ENCODE measurements around the gene FGF3.

The FGF3 gene

DNA sequence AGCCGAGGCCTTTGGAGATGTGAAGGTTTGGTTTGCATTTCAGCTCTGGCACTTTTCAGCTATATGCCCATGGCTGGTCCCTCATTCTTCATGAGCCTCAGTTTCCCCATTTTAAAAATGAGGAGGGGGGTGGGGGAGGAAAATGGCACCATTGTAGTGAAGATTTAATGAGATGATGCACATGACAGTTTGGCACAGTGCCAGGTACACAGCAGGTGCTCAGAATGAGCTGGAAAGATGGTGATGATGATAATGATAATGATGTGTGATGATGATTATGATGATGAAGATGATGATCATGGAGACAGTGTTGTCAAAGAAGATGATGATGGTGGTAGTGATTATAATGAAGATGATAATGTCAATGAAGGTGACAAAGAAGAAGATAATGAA is 24.3 kb upstream of the FGF3 start:
- DNase-seq (ENCODE audit: low read depth), result no peak

DNA sequence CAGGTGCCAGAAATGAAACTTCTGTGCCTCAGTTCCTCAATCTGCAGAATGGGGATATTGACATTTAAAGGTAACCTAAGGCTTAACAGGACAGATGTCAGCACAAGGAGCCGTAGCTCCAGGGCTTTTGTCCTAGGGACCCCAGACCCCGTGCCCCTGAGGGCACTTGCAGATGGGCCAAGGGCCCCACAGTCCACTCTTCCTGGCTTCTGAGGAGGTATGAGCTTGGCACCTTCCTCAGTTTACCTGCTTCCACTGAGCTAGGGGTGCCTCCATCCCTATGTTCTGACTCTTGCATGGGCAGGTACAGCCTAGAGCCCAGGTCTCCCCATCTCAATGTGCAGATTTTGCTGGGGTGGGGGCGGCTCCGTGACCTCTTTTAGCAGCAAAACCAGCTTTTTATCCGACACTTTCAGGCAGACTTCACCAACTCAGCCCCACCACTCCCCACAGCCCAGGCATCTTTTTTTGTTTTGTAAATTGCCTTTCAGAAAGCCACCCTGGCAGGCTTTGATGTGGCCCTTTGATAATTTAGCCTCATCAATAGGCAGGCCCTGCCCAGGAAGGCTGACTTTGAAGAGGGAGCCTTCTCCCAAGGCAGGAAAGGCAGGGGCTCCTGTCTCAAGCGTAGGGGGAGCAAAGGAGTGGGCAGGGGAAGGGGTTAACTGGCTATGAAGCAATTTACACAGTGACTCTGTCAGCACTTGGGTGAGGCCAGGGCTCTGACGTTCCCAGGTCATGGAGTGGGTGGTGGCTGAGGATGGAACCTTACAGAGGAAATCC is 23.7 kb upstream of the FGF3 start:
- DNase-seq (ENCODE audit: low read depth), result no peak

DNA sequence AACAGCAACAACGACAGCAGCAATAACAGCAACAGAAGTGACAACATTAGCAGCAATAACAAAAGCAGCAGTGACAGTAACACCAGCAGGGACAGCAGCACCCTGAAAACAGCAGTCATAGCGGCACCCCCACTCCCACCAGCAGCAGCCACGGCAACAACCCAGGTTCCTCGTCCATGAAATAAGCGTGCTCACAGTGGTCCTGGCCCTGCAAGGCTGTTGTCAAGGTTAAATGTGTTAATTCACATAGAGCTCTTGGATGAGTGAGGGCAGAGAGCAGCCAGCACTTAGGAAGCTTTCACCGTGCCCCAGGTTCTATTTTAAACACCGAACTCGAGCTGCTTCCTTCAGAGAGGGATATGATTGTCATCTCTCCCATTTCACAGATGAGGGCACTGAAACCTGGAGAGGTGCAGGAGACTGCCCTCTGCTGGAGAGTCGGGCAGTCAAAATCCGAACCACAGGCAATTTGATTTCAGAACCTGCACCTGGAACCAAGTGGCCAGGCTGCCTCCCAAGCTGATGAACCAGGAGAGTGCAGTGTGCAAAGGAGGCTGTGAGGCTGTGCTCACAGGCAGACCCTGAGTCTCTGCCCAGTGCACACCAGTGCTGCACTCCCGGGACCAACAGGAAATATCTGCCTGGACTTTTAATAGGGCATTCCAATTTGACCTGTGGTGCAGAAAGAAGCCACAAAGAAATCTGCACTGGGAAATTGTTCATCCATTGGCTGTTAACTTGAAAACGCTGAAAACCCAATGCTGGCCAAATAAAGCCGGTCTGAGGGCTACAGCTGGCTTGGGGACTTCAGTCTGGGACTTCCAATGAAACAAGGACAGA is 22.9 kb upstream of the FGF3 start:
- DNase-seq (ENCODE audit: low read depth), result no peak

DNA sequence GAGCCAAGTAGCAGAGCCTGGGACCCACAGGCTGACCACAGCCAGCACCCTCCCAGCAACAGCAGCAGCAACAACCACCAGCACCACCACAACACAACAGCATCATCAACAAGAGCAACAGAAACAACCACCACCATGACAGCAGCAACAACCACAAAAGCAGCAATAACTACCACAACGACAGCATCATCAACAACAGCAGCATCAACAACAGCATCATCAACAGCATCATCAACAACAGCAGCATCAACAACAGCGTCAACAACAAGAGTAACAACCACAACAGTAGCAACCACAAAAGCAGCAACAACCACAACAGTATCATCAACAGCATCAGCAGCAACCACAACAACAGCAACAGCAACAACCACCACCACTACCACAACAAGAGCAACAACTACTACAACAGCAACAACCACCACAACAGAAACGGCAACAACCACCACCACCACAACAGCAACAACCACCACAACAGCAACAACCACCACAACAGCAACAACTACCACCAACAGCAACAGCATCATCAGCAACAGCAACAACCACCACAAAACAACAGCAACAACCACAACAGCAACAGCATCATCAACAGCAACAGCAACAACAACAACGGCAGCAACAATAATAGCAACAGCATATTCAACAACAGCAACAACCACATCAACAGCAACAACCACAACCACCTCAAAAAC is 22.1 kb upstream of the FGF3 start:
- no peak for DNase-seq (ENCODE audit: low read depth)

DNA sequence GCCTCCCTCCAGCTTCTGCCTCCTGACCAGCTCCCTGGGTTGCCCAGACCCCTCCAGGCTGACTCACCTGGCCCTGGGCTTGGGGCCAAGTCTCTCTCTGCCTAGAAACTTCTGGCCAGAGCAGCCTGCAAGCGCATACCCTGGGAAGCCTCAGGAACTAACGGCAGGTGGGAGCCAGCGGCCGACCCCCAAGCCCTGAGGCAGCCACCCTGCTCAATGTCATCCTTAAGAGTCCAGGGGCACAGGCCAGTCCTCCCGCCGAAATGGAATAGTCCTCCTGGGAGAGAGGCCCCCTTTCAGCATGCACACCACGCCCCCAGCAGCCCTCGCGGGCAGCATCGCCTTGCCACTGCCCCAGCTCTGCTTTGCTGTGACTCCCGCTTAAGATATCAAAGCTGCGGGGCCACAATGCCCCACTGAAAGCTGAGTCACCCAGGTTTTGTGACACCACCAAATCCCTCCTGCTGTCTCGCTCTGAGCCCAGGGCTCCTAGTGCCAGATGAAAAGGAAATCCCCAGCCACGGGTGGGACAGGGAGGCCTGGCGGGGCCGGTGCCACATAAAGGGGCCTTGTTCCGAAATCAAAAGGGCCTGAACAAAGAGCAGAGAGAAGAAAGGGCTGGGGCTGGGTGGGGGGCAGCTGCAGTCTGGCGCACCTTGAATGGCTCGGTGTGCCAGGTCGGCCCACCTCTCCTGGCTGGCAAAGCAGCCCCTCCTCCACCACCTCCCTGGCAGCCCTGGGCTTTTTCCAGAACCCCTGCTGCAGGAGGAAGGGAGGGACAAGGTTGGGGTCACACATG is 21.4 kb upstream of the FGF3 start:
- DNase-seq (ENCODE audit: low read depth), result no peak

DNA sequence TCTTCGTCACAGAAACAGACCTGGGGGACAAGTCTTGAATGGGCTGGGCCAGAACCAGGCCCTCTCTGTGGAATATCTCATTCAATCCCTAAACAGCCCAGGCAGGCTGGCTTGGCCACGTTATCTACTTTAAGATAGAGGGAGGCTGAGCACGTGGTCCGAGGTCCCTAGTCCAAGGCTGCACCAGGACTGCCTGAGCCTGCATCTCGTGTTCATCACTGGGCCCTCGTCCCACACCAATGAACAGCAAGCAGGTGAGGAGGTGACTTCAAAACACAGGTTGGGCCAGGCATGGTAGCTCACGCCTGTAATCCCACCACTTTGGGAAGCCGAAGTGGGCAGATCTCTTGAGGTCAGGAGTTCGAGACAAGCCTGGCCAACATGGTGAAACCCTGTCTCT is 20.3 kb upstream of the FGF3 start:
- no peak for DNase-seq (ENCODE audit: low read depth)

DNA sequence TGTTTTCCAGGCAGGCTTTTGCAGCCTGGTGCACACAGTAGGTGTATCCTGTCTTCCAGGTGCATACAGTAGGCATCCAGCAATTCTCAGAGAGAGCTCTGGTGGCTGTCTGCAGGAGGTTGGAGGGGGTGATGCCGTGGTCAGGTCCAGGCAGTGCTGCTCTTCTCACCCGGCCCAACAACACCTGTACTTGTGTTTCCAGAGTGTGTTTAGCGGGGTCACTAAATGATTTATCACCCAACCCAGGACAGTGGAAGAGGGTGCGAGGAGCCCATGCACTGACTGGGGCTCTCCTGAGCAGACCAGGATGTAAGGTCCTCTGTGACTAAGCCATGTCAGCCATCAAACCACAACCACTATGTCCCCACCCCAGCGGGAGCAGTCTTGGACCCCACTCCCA is 18.6 kb upstream of the FGF3 start:
- no peak for DNase-seq (ENCODE audit: low read depth)

DNA sequence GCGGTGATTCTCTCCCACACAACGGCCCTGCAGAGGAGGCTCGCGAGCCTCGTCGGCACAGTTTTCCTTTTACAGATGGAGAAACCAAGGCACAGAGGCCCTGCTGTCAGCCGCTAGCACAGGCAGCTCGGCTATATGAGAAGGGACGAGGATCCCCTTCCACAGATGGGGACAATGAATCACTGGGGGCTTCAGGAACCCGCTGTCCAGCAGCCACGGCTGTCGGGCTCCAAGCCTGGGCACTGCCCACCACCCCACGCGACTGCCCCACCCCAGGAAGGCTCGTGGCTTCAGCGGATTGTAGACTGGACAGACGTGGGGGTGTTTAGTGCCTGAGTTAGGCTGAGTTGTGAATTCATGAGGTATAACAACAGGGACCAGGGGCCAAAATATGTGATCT is 17.2 kb upstream of the FGF3 start:
- DNase-seq (ENCODE audit: low read depth), result no peak

DNA sequence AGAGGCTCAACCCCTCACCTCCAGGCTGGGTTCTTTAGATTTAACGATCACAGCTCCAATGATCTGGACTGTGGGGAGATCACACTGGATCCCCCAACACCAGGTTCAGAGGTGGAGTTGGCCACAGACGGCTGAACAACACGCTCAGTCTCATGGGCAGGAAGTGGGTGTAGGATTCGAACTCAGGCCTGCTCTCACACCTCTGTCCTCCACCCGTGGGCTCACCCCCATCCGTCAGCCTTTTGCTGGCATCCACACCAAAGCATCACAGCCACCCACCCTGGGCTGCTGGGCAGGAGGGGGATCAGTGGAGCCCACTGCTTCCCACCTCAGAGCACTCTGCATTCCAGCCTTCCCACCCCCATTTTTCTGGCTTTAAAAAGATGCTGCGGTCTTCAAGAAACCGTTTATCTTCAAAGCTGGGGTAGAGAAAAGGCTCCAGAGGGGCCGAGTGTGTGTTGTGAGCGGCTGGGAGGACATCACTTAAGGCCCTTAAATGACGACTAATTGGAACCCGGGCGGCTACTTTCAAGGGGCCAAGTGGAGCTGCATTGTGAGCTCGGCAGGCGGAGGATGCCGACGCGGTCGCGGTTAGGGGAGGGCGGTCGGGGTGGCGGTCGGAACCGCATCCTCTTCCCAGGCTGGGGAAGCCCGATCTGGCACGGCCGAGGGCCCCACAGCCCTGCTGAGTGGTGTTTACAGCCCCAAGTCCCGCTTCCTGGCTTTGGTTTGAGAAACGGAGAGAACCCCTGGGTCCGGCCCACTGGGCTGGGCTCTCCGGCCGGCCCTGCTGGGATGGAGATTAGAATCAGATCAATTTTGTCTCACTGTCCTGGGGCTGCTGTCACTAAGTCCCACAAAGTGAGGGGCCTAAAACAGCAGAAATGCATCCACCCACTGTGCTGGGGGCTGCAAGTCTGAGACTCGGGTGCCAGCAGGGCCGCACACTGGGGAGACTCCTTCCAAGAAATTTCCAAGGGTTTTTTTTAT is 15.9 kb upstream of the FGF3 start:
- no peak for DNase-seq (ENCODE audit: low read depth)

DNA sequence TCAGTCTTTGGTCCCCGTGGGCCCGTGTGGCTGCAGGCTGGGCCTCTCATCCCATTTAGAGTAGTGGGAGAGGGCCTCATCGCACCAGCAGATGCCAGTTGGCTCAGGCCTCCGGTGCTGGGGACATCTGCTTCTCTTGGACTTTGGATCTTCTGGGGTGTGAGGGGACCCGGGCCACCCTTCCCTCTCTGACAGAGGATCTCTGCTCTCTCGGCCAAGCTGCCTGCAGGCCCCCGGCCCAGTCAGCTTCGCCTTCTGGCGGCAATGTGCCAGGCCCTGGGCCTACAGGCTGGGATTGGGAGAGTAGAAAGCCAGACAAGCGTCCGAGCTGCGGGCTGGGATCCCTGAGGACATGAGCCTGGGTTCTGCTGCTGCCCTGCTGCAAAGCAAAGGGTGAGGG is 15.0 kb upstream of the FGF3 start:
- DNase-seq (ENCODE audit: low read depth), result no peak

DNA sequence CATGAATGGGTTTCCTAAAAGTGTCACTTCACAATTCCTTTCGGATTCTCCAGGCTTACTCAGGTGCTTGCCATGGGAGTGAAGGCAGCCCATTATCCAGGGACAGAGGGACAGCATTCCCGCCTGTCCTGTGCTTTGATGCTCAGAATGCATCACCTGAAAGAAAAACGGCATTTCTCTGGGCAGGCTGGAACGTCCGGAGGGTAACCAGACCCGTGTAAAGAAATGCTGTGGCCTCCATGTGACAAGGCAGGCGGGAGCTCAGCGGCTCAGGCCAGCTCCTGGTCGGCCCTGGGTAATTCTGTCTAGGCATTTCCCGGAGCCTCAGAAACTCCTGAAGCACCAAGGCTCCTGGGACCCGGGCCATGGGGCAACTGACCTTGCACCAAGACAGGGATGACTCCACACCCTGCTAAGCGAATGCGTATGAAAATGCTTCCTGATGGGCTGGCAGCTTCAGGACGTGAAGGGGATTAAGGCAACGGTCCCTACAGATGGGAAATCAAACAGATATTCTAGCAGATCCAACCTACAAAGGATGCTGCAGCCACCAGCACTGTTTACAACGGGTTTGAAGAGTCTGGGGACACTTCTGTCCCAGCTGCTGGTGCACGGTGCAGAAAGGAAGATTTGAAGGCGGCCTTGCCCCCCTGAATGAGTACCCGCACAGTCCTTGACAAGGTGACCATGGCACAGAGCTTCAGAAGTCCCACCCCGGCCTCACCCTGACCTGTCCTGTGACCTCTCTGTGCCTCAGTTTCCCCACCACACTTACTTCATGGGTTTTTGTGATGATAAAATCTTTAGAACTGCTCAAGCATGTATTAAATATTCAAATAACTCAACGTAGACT is 13.6 kb upstream of the FGF3 start:
- no peak for DNase-seq (ENCODE audit: low read depth)

DNA sequence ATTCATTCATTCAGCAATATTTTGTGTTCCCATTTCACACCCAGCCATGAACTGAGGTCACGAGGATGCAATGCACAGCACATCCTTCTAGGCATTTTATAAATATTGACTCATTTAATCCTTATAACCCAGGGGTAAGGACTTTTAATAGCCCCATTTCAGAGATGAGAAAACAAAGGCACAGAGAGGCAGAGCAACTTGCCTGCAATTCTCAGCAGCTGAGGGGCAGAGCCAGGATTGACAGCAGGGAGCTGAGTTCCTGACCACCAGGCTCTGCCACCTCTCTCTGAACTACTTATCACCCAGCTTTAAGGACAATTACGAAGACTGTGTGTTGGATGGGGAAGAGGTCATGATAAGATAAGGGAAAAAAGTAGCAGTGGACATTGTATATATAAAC is 12.8 kb upstream of the FGF3 start:
- no peak for DNase-seq (ENCODE audit: low read depth)

DNA sequence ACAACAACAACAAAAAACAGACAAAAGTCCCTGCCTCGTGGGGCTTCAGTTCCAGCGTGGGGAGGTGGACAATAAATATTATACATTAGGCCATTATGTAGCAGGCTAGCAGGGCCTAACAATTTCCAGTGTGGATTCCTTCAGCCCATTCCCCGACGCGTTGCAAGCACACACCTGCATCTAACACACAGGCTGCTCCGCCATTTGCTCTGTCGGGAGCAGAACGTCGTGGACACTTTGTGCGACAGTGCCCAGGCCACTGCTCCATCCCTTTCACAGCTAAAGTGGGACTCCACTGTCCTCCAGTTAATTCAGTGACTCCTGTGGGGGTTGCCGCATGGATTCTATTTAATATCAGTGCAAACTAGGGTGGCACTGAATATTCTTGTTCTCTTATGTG is 10.9 kb upstream of the FGF3 start:
- no peak for DNase-seq (ENCODE audit: low read depth)

DNA sequence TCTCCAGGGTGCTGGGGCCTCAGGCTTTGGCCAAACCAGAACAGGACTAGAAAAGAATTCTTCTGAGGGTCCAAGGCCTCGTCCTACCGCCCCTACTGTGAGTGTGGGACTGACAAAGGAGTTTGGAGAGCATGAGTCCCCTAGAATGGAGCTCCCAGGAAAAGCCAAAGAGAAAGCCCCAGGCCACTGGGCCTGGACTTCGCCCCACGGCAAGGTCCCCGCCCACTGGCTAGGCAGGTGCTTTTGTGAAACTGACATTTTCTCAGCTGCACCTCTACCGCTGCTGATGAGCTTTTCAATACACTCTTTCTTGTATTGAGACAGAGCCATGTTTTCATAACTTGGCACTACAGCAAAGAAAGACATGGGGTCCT is 9.7 kb upstream of the FGF3 start:
- no peak for DNase-seq (ENCODE audit: low read depth)

DNA sequence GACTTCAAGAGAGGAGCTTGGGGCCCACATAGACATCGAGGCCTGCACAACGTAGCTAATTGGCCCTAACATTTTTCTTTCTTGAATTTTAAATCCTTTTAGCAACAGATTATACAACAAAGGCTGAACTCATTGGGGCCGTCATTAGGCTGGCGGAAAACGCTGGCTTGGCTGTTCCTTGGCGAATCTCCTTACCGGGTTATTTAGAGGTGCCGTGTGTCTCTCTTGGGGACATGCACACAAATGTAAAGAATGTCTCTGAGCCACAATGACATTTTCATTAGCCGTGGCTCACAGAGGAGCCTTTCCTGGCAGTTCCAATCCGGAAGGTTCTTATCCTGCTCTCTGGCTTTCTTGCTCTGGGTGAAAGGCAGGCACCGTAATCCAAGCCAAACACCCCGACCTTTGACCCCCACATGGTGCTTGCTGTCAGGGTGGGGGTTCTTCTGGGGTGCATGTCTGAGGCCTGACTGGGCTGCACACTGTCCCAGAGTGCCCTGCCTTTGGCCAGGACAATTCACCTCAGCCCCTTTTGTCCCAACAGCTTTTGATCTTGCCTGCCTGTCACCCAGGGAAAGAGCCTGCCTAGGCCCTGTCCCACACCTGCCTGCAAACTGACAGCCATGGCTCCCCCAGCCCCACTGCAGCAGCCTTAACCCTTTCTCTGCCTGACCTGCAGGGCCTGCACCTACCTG is 9.2 kb upstream of the FGF3 start:
- no peak for DNase-seq (ENCODE audit: low read depth)

DNA sequence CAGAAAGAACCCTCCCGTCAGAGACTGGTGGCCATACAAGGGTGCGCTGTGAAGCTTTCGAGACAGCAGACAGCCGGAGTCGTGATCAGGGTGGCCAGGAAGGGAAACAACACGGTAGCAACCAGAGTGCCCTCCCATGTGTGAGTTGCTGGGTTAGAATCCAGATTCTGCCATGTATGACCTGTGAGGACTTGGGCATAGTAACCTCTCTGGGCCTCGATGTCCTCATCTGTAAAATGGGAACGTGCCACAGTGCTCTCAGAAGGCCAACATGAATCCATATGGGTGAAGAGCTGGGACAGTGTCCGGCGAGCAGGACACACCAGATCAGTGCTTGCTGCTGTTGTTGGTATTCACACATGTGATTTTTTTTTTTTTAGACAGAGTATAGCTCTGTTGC is 7.6 kb upstream of the FGF3 start:
- DNase-seq (ENCODE audit: low read depth), result no peak

DNA sequence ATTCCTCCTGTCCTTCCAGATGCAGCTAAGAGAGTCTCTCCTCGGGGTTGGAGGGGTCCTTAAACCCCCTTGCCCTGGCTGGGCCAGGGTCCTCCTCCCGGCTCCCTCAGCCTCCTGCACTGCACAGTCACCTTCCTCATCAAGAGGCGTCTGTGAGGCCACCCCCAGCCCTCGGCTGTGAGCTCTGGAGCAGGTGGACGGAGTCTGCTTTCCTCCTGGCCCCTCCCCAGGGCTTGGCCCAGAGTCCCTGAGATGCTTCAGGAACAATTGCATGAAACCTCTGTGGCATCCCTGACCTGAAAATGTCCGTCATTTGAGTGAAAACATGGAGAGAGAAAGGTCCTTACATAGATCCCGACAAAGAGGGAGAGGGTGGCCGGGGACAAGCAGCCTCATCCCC is 6.7 kb upstream of the FGF3 start:
- no peak for DNase-seq (ENCODE audit: low read depth)

DNA sequence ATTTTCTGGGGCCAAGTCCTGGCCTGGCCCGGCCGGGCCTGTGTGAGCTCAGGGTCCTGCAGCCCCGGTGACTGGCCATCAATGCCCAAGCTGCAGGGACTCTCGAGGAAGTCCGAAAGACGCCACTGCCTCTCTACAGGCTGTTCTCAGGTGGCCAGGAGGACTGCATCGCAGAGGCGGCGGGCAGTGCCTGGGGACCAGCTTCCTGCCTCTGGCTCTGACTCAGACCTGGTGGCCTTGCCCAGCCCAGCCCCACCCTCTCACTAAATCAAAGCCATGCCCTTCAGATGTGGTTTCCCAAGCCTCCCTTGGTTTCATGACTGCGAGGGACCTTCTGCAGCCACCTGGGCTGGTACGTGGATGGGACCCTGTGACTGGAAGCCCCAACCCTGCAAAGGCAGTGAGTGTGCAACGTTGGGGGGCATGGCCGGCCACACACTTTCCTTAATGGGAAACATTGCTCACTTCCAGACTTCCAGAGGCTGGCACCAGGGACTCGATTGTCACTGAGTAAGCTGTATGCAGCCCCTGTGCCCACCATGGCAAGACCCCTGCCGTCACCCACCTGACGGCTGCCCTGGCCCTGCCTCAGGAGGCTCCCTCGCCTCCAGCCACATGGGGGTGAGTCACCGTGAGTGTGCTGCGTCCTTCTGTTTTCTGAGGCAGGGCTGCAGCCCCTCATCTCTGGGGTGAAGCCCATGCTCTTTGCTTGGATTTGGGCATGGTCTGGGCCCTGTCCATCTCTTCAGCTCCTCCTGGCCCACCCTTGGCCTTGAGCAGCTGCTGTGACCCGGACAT is 6.0 kb upstream of the FGF3 start:
- no peak for DNase-seq (ENCODE audit: low read depth)
